HG03575 (cell line): Measurements from ENCODE around the gene PSME3IP1.

Source experiments
- ATAC-seq: cut with Tn5 transposase; IDR thresholded peaks from one replicate; pipeline ENCODE4 v1.9.1; 2021; ENCODE audit not compliant: unreplicated experiment, insufficient number of reproducible peaks, low FRiP score; ENCODE audit errors: extremely low read depth

Gene PSME3IP1

DNA sequence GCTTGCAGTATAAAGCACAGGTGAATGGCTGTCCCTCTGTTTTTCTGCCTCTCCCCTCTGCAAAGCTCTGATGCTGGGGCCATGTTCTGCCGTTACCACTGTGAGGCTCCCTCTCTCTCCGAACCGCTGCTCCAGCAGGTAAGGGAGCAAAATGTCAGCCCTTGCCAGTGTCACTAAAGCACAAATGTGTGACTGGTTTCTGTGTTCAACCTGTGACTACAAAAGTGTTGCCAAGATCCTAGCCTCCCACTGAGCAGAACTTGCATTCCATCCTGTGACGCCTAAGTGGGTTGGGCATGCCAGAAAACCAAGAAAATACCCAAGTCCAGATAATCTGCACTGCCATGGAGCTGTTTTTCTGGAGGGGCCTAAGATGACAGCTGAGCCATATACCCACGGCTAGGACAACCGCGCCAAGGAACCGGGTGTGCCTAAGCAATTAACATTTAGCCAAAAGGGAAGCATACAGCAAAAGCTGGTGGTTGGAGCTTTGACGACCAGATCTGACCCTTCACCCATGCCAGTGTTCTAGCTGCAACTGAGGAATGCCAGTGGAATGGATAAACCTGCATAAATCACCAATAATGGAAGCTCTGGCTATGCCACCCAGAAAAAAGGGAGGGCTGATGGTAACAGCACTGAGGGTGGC is 35.0 kb downstream of the PSME3IP1 start:
- no peak for ATAC-seq

DNA sequence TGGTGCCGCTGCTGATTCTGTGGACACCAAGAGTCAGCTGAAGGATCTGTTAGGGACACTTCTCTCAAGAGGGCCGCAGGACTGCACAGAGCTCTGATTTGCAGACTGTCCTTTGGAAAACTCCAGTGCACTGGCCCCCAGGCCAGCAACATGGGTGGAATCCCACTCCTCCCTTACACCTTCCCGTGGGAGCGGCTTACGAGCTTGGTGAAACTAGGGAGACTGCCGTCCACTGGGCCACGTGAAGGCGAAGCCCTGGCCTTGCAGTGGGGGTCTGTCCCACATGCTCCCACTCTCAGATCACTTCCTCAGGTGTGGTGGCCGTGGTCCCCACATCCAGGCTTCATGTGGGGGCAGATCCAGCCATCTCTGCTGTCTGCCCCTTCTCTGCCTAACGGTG is 36.4 kb downstream of the PSME3IP1 start:
- no peak for ATAC-seq

DNA sequence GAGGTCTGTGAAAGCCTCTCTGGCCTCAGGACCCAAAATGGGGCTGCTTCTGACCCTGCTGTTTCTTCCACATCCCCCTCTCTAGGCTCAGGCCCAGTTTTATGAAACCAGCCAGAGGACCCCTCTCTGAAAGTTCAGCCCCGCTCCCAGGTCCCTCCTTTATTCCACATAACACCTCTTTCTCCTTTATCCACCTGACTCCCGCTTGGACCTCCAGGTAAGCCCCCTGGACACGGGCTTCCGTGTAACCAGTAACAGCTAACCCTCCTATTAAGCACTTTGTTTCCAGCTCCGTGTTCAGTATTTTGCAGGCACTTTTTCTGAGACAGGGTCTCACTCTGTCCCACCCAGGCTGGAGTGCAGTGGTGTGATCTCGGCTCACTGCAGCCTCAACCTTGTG is 37.4 kb downstream of the PSME3IP1 start:
- no peak for ATAC-seq

DNA sequence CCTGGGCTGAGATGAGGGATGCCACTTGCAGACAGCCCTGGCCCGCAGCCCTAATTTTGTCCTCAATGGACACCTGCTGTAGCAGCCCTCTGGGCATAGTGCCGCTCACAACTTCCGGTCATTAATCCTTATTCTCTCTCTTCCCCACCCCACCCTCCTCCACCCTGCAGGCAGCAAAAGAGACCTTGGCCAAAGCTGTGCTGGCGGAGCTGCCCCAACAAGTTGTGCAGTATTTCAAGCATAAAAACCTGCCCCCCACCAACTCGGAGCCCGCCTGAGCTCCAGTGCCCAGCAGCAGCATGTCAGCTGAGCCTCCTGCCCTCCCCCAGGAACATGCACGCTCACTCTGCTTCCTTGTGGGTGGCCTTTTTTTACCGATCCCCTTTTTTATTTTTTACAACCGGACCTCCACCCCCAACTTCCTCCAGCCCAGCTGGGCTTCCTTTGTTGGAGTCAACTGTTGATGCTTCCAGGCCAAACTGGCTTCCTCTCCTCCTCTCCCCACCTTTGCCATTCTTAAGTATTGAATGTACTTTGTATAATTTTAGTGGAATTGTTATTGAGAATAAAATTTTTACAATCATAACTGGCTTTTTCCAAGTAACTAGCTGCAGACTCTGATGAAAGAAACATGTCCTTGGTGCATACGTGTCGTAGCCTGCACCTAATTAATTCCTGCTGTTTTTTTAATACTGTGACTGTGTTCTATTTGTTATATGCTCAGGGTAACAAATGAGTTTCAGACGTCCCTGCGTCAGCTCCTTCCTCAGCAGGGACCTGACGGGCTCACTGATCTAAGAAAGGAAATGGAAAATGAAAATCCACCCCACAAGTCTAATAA is 38.2 kb downstream of the PSME3IP1 start:
- ATAC-seq, result no peak

DNA sequence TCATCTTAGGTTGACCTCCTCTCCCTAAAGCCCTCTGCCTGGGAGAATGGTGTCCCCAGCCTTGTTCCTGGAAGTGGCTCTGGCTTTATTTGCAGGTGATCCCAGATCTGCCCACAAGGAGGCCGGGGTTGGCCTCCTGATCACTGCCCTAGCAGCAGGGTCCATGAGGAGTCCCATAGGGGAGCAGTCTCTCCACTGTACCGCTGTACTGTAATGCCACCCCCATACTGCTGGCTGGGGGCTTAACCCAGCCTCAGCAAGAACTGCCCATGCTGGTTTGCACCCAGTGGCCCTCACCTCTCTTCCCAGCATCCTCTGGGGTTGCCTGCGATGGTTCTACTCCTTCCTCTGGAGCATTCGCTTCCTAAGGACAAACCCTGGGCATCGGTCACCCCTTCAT is 39.1 kb downstream of the PSME3IP1 start:
- ATAC-seq, result no peak

DNA sequence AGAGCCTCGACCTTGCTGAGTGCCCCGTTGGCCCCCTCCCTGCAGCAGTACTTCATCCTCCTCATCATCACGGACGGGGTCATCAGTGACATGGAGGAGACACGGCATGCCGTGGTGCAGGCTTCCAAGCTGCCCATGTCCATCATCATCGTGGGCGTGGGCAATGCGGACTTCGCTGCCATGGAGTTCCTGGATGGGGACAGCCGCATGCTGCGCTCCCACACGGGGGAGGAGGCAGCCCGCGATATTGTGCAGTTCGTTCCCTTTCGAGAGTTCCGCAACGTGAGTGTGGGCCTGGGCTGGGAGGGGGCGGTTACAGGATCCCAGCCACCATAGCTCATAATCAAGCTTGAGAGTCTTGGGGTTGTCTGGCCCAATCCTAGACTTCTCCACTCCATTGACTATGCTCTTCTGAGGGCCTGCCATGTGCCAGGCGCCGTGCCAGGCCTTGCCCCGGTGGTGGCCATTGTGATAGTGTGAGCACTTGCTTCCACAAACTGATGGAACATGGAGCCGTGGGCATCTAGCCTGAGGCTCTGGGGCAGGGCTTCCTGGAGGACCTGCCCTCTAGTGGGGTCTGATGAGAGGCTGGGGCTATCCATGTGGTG is 39.7 kb downstream of the PSME3IP1 start:
- ATAC-seq, result no peak

DNA sequence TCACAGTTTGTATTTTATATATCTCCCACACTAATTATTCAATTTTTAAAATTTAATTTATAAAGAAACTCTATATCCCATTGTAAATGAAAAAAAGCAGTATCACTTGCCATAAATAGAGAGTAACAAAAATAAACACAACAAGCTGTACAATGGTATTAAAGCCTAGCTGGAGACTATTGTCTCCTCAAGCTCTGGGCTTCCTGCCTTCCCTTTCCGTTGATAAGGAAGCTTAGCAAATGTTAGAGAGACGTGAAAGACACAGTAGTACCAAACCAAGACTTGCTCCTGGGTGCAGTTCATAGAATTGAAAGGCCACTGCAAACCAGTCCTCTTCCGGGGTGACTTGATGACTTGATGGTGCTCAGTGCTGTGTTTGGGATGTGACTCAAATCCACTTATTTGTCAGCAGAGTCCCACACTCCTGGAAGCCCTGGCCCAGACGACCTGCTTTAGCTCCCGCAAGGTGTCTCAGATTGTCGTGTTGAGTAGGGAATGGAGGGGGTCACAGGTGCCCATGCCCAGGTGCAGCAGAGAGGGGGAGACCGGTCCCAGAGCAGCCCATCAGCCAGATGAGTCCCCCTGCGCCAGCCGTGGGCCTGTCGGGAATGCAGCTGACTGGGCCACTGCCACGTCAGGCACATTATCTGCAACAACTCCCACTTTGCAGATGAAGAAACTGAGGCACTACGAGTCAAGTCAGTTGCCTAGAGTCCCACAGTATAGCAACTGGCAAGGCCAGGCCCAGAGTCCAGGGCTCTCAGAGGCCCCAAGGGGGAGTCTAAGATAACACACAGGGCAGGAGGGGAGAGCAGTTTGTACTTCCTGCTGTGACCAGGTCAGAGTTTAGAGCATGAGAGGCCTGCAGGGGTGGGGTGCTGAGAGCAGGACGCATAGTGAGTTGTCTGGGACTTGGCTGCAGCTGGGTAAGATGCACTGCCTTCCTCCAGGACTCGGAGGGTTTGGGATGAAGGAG is 40.5 kb downstream of the PSME3IP1 start:
- no peak for ATAC-seq

DNA sequence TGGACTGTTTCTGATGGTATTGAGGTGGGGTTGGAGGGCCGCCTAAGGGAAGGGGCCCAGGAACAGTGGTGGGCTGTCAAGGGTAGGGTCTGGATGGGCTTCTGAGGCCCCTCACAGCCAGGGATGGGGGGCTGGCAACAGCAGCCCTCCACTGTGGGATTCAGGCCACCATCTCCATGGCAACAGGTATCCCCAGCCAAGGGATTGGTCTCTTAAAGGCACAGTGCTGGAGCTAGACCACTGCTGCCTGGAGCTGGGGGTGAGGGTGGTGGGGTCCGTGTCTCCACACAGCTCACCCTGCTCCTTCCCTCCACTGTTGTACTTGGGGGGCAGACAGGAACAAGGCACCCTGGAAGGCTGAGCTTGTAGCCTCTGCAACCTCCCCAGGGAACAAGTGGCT is 41.8 kb downstream of the PSME3IP1 start:
- no peak for ATAC-seq

DNA sequence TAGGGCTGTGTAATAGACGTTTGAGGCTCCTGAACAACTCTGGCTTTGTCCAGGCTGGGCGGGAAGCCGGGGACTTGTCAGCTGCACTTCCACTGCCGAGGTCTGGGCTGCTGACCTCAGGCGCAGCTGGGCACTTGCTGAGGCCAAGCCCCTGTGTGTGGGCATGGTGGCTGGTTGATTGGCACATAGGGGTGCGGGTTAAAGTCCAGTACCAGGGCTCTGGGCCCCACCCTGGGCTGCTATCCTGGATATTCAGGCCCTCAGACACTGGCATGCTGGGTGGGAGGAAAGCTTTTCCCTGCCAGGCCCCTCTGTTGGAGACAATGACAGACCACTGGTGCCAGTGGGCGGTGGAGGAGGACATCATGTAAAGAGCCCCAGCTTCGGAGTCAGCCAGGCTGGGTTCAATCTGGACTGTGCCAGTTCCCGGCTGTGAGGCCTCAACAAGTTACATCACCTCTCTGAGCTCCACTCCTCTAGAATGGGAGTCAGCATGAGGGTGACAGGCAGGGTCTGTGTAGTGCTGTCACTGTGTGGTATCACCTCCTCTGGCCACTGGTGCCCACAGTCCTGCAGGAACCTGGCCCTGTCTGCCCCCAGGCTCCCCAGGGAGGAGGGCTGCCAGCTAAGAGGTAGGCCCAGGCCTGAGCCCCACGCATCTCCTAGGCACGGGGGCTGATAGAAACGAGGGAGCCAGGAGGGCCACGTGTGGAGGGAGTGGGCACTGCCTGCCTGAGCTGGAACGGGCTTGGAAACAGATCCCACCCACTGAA is 42.5 kb downstream of the PSME3IP1 start:
- no peak for ATAC-seq

DNA sequence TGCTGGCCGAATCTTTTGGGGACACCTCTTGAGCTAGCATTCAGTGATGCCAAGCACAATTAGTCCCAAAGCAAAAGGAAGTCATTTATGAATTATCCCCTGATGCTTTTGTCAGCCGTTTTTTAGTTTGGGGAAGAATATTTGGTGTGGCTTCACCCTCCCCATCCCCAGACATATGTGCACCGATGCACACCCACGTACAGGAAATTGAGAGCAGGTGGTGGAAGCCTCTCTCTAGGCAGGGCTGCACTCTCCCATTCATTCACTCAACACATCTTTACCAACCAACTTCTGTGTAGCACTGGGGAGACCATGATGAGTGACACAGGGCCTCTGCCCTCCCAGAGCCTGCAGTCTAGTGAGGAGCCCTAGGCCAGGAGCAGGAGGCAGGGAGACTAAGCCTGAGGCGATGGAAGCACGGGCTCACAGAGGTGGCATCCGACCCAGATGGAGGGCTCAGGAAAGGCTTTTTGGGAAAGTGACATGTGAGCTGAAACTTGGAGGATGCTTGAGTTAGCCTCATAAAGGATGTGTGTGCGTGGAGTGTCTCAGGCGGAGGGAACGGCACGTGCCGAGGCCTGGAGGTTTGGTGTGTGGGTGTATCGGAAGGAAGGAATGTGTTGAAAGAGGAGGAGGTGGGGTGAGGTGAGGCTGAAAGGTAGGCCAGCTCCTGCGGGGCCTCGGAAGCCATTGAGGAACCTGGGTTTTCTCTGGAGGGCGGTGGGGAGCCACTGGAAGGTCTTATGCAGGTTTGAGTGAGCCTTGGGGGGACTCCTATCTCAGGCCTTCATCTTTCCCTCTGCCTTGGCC is 43.8 kb downstream of the PSME3IP1 start:
- ATAC-seq, result no peak

DNA sequence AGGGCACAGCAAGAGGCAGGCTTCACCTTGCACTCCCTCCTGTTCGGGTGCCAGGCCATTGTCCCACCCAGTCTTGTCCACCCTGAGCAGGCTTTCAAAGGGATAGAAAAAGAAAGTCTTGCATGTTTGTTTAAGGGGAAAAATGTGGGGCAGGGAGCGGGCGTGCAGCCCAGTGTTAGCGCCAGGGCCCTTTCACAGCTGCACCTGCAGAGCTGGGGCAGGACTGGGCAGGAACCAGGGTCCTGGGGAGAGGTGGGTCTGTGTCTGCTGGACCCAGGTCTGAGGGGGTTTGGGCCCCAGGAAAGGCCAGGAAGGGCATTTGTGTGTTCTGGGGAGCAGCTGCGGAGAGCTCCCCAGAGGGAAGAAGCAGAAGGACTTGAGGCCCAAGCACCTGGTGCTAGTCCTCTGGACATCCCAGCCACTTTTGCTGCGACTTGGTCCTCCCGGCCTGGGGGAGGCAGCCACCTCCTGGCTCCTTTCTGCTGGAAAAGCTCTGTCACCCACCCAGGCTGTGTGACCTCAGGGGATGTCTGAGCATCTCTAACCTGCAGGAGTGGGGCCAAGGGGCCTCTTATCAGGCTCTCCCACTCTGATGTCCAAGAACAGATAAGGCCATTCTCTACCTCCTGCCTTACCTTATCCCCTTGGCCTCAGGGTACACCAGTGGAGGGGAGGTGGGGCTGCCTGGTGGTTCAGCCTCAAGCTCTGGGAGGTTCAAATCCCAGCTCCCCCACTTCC is 44.7 kb downstream of the PSME3IP1 start:
- ATAC-seq, result no peak

DNA sequence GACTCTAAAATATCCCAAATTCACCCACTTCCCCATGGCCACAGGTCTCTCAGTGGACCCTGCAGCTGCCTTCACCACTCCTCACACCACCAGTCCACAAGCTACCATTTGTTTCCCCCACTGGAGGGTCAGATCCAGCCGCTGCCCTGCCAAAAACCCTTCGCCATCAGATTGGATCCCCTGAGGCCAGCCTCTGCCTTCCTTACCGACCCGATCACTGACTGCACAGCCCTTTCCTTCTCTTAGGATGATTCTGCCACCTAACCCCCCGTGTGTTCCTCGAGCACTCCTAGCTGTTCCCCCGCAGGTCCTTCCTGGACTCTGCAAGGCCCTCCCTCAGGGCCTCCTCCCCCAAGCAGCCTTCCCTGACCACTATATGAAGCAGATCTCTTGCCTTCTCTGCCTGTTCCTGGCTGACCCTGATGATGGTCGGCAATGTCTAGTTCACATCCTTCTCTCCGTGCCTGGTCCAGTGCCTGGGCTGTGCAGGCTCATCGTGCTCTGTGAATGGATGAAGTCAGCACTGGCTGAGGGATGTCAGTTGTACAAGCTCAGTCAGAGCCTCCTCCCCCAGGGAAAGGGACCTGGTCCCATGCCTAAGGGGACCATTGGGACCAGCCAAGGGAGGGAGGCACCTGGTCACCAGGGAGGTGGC is 47.4 kb downstream of the PSME3IP1 start:
- ATAC-seq, result no peak

DNA sequence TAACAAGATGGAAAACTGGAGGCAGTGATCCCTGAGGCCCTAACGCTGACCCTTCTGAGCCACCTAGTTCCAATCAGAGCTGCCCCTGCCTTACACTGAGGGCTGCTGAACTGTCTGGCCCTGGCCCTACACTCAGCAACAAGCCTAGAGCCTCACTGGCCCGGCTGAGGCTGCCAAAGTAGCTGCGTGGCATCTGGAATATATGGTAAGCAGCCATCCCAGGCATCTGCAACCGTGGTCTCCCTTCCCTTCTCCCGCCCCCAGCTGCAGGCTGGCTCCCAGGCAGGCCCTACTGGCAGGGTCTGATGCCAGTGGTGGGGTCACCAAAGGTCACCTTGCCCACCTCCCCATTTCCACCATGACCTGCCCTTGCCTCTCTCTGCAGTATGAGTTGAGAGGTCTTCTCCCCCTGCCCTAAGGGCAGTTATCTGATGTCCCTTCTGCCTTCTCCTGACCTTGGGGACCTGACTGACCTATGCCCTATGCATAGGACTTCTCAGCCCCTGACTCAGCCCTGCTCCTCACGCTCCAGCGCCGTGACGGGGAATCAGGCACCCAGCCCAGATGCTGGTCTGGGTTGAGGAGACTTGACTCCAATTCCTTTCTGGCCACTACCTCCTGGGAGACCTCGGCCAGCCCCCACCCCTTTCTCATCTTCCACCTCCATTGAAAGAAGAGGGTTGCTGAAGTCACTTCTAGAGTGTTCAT is 48.1 kb downstream of the PSME3IP1 start:
- ATAC-seq, result no peak

DNA sequence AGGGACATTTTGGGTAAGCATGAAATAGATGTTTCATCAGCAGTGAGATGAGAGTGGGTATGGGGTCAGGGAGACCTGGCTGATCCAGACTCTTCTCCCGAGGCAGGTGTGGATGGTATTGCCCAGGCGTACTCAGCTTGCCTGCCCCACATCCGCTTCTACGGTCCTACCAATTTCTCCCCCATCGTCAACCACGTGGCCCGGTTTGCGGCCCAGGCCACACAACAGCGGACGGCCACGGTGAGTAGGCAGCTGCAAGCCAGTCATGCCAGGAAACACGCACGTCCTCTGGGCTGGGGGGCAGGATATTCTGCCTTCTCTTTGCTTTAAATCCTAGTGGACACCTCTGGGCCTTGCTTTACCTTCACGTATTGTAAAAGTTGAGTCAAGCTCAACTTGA is 48.8 kb downstream of the PSME3IP1 start:
- ATAC-seq, result no peak

DNA sequence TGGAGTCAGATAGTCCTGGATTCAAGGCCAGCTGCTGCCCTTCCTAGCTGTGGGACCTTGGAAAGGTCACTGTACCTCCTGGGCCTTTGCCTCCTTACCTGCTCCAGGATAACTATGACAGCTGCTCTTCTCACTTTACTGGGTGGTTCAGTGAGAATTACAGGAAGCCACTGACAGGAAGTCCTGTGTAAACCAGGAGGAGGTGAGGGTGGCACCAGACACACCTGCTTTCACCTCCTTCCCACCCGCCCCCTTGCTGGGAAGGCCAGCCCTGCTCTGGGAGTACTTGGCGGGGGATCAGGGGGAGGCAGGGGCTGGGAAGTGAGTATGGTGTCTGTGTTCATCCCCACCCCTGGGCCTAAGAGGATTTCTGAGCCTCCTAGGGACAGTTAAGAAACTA is 50.9 kb downstream of the PSME3IP1 start:
- ATAC-seq, result no peak

DNA sequence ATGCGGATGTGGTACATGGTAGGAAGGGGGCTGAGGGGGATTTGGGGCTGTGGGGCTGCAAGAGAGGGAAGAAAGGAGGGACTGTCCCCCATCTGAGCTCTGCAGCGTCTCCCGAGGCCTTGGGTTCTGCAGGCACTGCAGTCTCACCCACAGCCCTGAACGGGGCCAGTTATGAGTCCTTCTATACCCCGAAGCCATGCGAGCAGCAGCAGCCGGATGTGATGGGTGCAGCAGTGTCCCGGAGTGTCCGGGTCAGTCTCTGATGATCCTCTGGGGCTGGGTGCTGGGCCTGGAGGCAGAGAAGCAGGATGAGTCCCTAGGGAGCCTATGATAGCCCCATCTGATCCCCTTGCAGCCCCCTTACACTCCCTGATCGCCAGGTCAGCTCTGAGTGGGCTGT is 52.0 kb downstream of the PSME3IP1 start:
- no peak for ATAC-seq
